HFF-Myc (cell line): Measurements from ENCODE around the gene IGSF10.
A peak's percentile ranks its signal among the peaks of the same experiment; 100 is the strongest.

ENCODE experiments used
- DNase-seq: peaks from one replicate; pipeline ENCODE4 v3.0.0-alpha.2; 2011; ENCODE audit warnings: low read depth; ENCODE audit errors: extremely low read depth
- H3K4me3 ChIP-seq: replicated peaks from 2 replicates; pipeline ENCODE4 v1.5.1; 2011; ENCODE audit warnings: low read depth, mild to moderate bottlenecking, control low read depth, low read length
- TF ChIP-seq, protein P1 (sequence below): IDR thresholded peaks from 2 replicates; pipeline ENCODE4 v1.5.1; 2012; ENCODE audit warnings: mild to moderate bottlenecking, low read depth, low read length, control low read depth; ENCODE audit errors: missing control alignments

The IGSF10 gene

GRCh38 chr3:151432616-151433372 is 28.1 kb downstream of the IGSF10 start:
- no peak for DNase-seq
- H3K4me3 ChIP-seq: no peak overlapping the region
- TF ChIP-seq, protein P1, sequence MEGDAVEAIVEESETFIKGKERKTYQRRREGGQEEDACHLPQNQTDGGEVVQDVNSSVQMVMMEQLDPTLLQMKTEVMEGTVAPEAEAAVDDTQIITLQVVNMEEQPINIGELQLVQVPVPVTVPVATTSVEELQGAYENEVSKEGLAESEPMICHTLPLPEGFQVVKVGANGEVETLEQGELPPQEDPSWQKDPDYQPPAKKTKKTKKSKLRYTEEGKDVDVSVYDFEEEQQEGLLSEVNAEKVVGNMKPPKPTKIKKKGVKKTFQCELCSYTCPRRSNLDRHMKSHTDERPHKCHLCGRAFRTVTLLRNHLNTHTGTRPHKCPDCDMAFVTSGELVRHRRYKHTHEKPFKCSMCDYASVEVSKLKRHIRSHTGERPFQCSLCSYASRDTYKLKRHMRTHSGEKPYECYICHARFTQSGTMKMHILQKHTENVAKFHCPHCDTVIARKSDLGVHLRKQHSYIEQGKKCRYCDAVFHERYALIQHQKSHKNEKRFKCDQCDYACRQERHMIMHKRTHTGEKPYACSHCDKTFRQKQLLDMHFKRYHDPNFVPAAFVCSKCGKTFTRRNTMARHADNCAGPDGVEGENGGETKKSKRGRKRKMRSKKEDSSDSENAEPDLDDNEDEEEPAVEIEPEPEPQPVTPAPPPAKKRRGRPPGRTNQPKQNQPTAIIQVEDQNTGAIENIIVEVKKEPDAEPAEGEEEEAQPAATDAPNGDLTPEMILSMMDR: no peak

- H3K4me3 ChIP-seq: no peak overlapping the region
- DNase-seq: no peak
- TF ChIP-seq, protein P1: no peak
Observed at GRCh38 chr3:151431940-151432339, 28.9 kb downstream of the IGSF10 start.

GRCh38 chr3:151430821-151431484 is 29.9 kb downstream of the IGSF10 start:
- no peak overlapping the region for H3K4me3 ChIP-seq
- TF ChIP-seq, protein P1: no peak
- DNase-seq: no peak

GRCh38 chr3:151428386-151428785 is 32.5 kb downstream of the IGSF10 start:
- no peak for DNase-seq
- TF ChIP-seq, protein P1: no peak
- no peak overlapping the region for H3K4me3 ChIP-seq

- H3K4me3 ChIP-seq: no peak overlapping the region
- TF ChIP-seq, protein P1: no peak
- DNase-seq: no peak
Observed at GRCh38 chr3:151426341-151426657, 34.6 kb downstream of the IGSF10 start.

DNA sequence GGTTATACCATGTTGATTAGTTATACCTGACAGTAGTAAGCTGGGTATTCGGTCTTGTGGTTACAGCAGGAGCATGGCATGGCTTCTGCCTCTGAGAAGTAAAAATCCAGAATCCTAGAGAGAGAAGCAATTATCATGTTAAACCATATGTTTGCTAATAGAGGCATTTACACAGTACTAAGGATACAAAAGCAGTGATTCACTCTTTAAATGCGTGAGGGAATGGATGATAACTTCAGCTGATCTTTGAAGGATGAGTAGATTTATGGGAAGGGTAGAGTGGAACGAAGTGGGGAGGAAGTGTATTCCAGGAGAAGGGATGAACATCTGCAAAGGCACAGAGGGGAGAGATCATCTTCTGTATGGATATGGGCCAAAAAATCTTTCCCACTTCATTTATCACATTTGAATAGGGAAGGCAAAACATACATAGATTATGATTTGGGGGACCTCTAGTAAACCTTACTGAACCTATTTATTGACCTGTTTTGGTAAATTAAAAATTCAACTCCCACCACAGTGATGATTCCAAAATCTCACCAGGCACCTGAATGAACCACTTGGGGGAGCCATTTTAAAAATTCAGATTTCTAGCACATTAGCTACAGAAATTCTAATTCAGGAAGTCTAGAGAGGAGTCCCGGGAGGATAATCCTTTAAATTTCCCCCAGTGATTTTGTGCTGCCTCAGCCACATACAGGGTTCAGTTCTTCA is 35.1 kb downstream of the IGSF10 start:
- no peak for DNase-seq
- TF ChIP-seq, protein P1: peak; percentile 24
- no peak overlapping the region for H3K4me3 ChIP-seq
